GM12892 (cell line): ENCODE data around the gene CRYGN.

ENCODE experiments used
- POLR2A ChIP-seq: IDR thresholded peaks from 2 replicates; pipeline ENCODE4 v1.6.1; 2011; ENCODE audit warnings: low read depth, low read length, control low read depth
- TAF1 ChIP-seq: IDR thresholded peaks from 2 replicates; pipeline ENCODE4 v1.6.1; 2011; ENCODE audit warnings: low read depth, mild to moderate bottlenecking, control low read depth, low read length, borderline replicate concordance

- no peak for TF ChIP-seq POLR2A
- TF ChIP-seq TAF1: no peak
Measured at GRCh38 chr7:151462306-151462779, 22.4 kb upstream of the CRYGN start.
